Gastrocnemius medialis (tissue), 4 donors: ENCODE data around the gene SNX6. TPM values are rescaled to one million over a fixed set of nuclear protein-coding genes. Genes with fewer than 3 reads are reported as not detected.
"Not testable (repeated sequence)": the region's sequence is repeated elsewhere in the genome, so short reads cannot be mapped to it uniquely, and the experiment has no call there.

Source experiments
- ATAC-seq, 2 donors: fragments of 150-250 bp; one replicate each; pipeline ENCODE4 v1.9.1; 2016
- DNase-seq, 2 donors: peaks; one replicate each; pipeline ENCODE4 v3.0.0-alpha.2; 2019
- H3K27ac ChIP-seq, 4 donors: fragments of 200-600 bp; sonication (generic); 1 replicate in 1 of 4; 2 replicates in 3 of 4; pipeline ENCODE4 v1.5.1; 2016 to 2018; ENCODE audit warnings: mild to moderate bottlenecking in 2 of 4, moderate library complexity in 1 of 4
- H3K27me3 ChIP-seq, 3 donors: fragments of 200-600 bp; sonication (generic) in 2 of 3; 1 replicate in 1 of 3; 2 replicates in 2 of 3; pipeline versions ENCODE4 v1.5.1 to v1.6.0; 2016 to 2019; ENCODE audit warnings: mild to moderate bottlenecking in 1 of 3, moderate library complexity in 1 of 3
- H3K36me3 ChIP-seq, 2 donors: fragments of 200-600 bp; sonication (generic) in 1 of 2; one replicate each; pipeline ENCODE4 v1.5.1; 2017 to 2018
- H3K4me1 ChIP-seq, 2 donors: fragments of 200-600 bp; sonication (generic) in 1 of 2; one replicate each; pipeline ENCODE4 v1.5.1; 2016 to 2017; ENCODE audit warnings: mild to moderate bottlenecking in 2 of 2
- H3K4me3 ChIP-seq, 4 donors: fragments of 200-600 bp; sonication (generic) in 3 of 4; 1 replicate in 1 of 4; 2 replicates in 3 of 4; pipeline ENCODE4 v1.5.1; 2016 to 2019; ENCODE audit warnings: mild to moderate bottlenecking in 2 of 4
- H3K9me3 ChIP-seq, 3 donors: fragments of 200-600 bp; sonication (generic) in 2 of 3; 1 replicate in 1 of 3; 2 replicates in 2 of 3; pipeline ENCODE4 v1.5.1; 2016 to 2019
- CTCF ChIP-seq, 5 experiments: fragments of 450-650 bp in 3 of 5; fragments of 200-600 bp in 2 of 5; sonication (generic) in 2 of 5; IDR thresholded peaks in 4 of 5; conservative IDR thresholded peaks in 1 of 5; 1 replicate in 4 of 5; 2 replicates in 1 of 5; pipeline ENCODE4 v1.5.1; 2016 to 2019; ENCODE audit warnings: antibody characterized with exemption in 5 of 5, mild to moderate bottlenecking in 3 of 5, moderate library complexity in 3 of 5
- POLR2A ChIP-seq, 2 donors: fragments of 450-650 bp; IDR thresholded peaks; one replicate each; pipeline ENCODE4 v1.6.1; 2017; ENCODE audit warnings: antibody characterized with exemption in 2 of 2, mild to moderate bottlenecking in 2 of 2, moderate library complexity in 2 of 2
- in situ Hi-C, 4 donors: fragments of 200-750 bp; cut with MboI; loops; one replicate each; pipeline versions ENCODE4 v1.15.0 to v1.8.0; 2017; ENCODE audit warnings: low sequenced_read_pairs in 4 of 4
- intact Hi-C: fragments of 100-400 bp; cut with DNase I; formaldehyde crosslinking; loops from one replicate; pipeline ENCODE4 v1.15.1; 2023; ENCODE audit warnings: low total_unique reads
- total RNA-seq, 4 donors: library from RNA; depleted of rRNA; stranded (reverse); fragments of >200 nt; gene quantifications; one replicate each; pipeline versions ENCODE4 v1.1.0 to v1.2.3, GENCODE V29; 2016

SNX6 gene
- total RNA-seq, 4 donors from 2014 or later = 73.8 to 113 (median 109) TPM

GRCh38 chr14:34650786-34651584 lies 21.0 kb upstream of the SNX6 start:
- no peak overlapping the region for H3K4me3 ChIP-seq
- no peaks in the 10 kb centered on the region for H3K27me3 ChIP-seq
- no peak for TF ChIP-seq CTCF (IDR thresholded peaks at IDR 0.05 in 4 of 5, conservative IDR thresholded peaks at IDR 0.05 in 1 of 5)
- TF ChIP-seq POLR2A (IDR thresholded peaks at IDR 0.05) = no peak
- H3K9me3 ChIP-seq = no peaks in the 10 kb centered on the region
- DNase-seq = peak in 1 of 2 donors; percentile 20
- intact Hi-C loops = no loop called here
- peak in 1 of 2 donors; percentile 30 for ATAC-seq
- no peak overlapping the region for H3K27ac ChIP-seq
- no peaks in the 10 kb centered on the region for H3K36me3 ChIP-seq
- in situ Hi-C loops = no loop called here
- no peaks in the 10 kb centered on the region for H3K4me1 ChIP-seq

GRCh38 chr14:34650006-34650405 lies 20.1 kb upstream of the SNX6 start:
- H3K4me1 ChIP-seq, H3K4me3 ChIP-seq, ATAC-seq, DNase-seq, in situ Hi-C loops, H3K9me3 ChIP-seq, H3K27me3 ChIP-seq, H3K36me3 ChIP-seq, H3K27ac ChIP-seq, intact Hi-C loops: not testable (repeated sequence)

GRCh38 chr14:34649344-34649743 lies 19.4 kb upstream of the SNX6 start:
- H3K9me3 ChIP-seq = no peaks in the 10 kb centered on the region
- ATAC-seq (no peak), DNase-seq (no peak)
- H3K27me3 ChIP-seq = no peaks in the 10 kb centered on the region
- intact Hi-C loops (no loop called here), in situ Hi-C loops (no loop called here)
- H3K4me3 ChIP-seq = no peak overlapping the region
- no peak overlapping the region for H3K27ac ChIP-seq
- TF ChIP-seq CTCF (IDR thresholded peaks at IDR 0.05 in 4 of 5, conservative IDR thresholded peaks at IDR 0.05 in 1 of 5) (no peak), POLR2A (IDR thresholded peaks at IDR 0.05) (no peak)
- no peaks in the 10 kb centered on the region for H3K4me1 ChIP-seq
- no peaks in the 10 kb centered on the region for H3K36me3 ChIP-seq

- no peaks in the 10 kb centered on the region for H3K4me1 ChIP-seq
- intact Hi-C loops = no loop called here
Measured at GRCh38 chr14:34646570-34647255, 16.8 kb upstream of the SNX6 start.

More at GRCh38 chr14:34646570-34647255, 16.8 kb upstream of the SNX6 start:
- Histone ChIP-seq H3K36me3 (no peaks in the 10 kb centered on the region), H3K27me3 (no peaks in the 10 kb centered on the region), H3K4me3 (no peak overlapping the region), H3K27ac (no peak overlapping the region), H3K9me3 (no peaks in the 10 kb centered on the region)
- in situ Hi-C loops = no loop called here
- no peak for DNase-seq
- no peak for ATAC-seq
- TF ChIP-seq CTCF (IDR thresholded peaks at IDR 0.05 in 4 of 5, conservative IDR thresholded peaks at IDR 0.05 in 1 of 5) (no peak), POLR2A (IDR thresholded peaks at IDR 0.05) (no peak)
